ENCODE results near the gene SLC37A4.
A peak's percentile ranks its signal among the peaks of the same experiment; 100 is the strongest.
"Not testable (repeated sequence)": the region's sequence is repeated elsewhere in the genome, so short reads cannot be mapped to it uniquely, and the experiment has no call there.

Gene SLC37A4

GRCh38 chr11:119030329-119031047 is at the start of gene SLC37A4:
SLC37A4 (minus strand) TSS chr11:119030877.
- peak; percentile 95 to 99 for DNase-seq (ENCODE audit: low read depth in 2 of 2)

DNA sequence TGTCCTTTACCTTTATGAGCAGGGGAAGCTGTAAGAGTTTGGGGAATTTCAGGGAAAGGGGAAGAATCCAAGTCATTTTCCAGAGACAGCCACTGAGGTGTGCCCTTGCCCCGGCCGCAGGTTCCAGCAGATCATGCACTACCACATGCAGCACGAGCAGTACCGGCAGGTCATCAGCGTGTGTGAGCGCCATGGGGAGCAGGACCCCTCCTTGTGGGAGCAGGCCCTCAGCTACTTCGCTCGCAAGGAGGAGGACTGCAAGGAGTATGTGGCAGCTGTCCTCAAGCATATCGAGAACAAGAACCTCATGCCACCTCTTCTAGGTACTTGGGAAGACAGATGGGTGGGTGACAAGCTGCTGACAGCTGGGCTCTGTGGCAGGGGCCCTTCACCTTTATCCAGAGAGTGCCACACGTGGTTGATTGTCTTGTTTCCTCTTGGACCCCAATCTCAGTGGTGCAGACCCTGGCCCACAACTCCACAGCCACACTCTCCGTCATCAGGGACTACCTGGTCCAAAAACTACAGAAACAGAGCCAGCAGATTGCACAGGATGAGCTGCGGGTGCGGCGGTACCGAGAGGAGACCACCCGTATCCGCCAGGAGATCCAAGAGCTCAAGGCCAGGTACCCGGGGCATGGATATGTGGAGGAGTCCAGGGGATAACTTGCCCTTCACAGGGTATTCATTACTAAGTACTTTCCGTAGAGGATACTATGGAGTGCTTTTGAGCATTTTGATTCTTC is 48.2 kb upstream of the SLC37A4 start:
- no peak for DNase-seq (ENCODE audit: low read depth in 2 of 2)

DNA sequence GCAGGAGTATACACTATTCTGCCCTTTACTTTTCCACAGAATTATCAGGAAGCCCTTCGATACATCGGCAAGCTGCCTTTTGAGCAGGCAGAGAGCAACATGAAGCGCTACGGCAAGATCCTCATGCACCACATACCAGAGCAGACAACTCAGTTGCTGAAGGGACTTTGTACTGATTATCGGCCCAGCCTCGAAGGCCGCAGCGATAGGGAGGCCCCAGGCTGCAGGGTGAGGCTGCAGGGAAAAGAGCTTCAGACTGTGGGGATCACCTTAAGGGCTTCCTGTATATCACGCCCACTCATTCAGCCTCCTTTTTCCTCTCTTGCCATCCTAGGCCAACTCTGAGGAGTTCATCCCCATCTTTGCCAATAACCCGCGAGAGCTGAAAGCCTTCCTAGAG is 47.2 kb upstream of the SLC37A4 start:
- no peak for DNase-seq (ENCODE audit: low read depth in 2 of 2)

- DNase-seq (ENCODE audit: low read depth in 2 of 2) = peak; percentile 91 to 98
Measured at GRCh38 chr11:119067371-119068222, 36.9 kb upstream of the SLC37A4 start, which contains the start of gene VPS11. VPS11 (plus strand) TSS chr11:119067818; CDS start chr11:119067824, 6 bp downstream.

- no peak for DNase-seq (ENCODE audit: low read depth in 2 of 2)
Measured at GRCh38 chr11:119065369-119065768, 34.7 kb upstream of the SLC37A4 start.

GRCh38 chr11:119062779-119063178 is 32.1 kb upstream of the SLC37A4 start:
- DNase-seq (ENCODE audit: low read depth in 2 of 2) = no peak

DNA sequence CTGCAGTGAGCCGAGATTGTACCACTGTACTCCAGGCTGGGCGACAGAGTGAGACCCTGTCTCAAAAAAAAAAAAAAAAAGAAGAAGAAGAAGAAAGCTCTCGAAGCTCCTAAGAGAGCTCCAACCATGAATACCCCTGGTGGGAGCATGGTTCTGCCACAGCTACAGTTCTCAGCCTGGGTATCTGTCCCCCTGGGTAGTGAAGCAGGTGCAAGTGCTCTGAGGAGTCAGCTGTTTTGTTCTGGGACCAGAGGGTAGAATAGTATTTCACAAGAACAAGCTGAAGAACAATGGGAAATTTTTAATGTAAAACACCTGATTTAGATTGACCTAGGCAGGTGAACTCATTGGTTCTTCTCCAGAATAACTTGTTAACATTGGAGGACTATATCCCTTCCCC is 30.6 kb upstream of the SLC37A4 start:
- DNase-seq (ENCODE audit: low read depth in 2 of 2) = no peak

GRCh38 chr11:119059128-119059527 is 28.5 kb upstream of the SLC37A4 start:
- DNase-seq (ENCODE audit: low read depth in 2 of 2) = not testable (repeated sequence)

GRCh38 chr11:119057000-119057769 is 26.5 kb upstream of the SLC37A4 start, which contains the start of gene HYOU1:
HYOU1 (minus strand) TSS chr11:119057205; CDS start chr11:119056160, 1,045 bp downstream.
- peak; percentile 96 to 99 for DNase-seq (ENCODE audit: low read depth in 2 of 2)

DNA sequence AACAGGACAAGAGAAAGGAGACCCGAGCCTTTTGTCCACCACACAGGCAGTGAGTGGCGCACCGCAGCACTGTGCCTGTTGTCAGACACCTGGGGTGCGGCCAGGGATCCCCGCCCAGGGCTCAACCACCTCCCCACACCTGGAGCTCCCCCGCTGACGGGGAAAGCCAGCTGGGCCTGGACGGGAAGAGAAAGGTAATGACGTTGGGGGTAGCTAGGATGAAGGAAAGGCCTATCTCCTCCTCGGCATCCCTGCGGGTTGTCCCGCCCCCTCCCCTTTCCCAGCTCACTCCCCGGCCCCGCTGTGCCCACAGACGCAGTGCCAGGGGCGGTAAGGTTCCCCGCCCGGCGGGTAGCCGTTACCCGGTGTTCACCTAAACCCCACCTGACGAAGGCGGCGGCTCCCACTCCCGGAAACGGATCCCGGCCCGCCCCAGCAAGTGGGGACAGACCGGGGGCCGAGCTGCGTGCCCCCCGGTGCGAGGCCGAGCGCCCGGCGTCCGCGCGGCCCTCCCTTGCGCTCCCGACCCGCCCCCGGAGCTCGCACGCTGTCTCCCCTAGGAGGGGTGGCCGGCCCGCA is 25.8 kb upstream of the SLC37A4 start:
- DNase-seq (ENCODE audit: low read depth in 2 of 2) = peak in 1 of 2 experiments; percentile 32

- DNase-seq (ENCODE audit: low read depth in 2 of 2) = no peak
Measured at GRCh38 chr11:119055901-119056300, 25.2 kb upstream of the SLC37A4 start.

GRCh38 chr11:119054418-119054817 is 23.7 kb upstream of the SLC37A4 start:
- no peak for DNase-seq (ENCODE audit: low read depth in 2 of 2)

GRCh38 chr11:119052163-119052814 is 21.6 kb upstream of the SLC37A4 start:
- no peak for DNase-seq (ENCODE audit: low read depth in 2 of 2)

DNA sequence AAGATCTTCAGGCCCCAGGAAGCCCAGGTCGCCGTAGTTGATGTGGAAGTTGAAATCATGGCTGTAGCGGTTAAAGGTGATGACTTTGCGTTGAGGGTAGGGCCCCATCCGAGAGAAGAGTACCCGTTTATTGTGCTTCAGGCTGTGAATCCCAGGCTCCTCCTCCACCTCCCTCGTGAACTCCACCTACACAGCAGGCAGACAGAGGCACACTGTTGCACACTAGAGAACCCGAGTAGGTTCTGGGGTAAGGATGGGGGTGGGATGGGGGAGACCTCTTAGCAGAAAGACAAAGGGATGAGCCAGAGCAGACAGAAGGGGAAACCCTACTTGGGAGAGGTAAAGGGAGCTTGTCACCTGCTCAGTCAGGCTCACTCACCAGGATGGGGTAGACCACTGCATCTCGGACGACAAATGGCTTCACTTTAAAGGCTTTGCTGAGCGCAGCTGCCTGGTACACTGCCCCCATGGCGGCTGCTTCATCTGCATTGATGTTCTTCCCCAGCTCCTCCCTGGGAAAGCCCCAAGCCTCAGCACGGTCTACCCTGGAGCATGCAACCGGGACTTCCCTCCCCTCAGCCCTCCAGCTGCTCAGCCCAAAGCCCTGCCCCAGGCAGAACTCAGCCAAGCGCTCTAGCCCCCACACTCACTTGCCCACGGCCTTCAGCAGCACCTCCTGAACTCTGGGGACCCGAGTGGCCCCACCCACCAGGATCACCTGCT is 20.9 kb upstream of the SLC37A4 start:
- no peak for DNase-seq (ENCODE audit: low read depth in 2 of 2)

DNA sequence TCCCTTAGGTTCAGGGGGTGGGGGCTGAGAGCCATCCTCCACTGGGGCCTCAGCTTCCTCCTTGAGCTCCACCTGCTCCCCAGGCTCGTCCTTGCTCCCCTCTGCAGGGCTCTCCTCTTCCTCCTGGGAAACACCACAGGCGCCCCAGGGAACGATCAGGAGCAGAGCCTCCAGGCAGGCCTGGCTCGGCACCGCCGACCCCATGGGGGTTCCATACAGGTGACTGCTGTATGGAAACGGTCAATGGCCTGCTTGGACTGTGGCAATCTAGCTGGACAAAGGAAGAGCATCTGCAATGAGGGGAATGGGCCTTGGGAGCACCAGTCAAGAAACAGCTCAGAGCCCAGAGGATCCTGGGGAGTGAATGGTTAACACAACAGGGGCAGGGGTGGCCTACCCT is 18.4 kb upstream of the SLC37A4 start:
- no peak for DNase-seq (ENCODE audit: low read depth in 2 of 2)

GRCh38 chr11:119048644-119049043 is 18.0 kb upstream of the SLC37A4 start:
- DNase-seq (ENCODE audit: low read depth in 2 of 2) = no peak

- no peak for DNase-seq (ENCODE audit: low read depth in 2 of 2)
Measured at GRCh38 chr11:119047205-119047604, 16.5 kb upstream of the SLC37A4 start.

GRCh38 chr11:119046489-119046888 is 15.8 kb upstream of the SLC37A4 start:
- DNase-seq (ENCODE audit: low read depth in 2 of 2) = no peak

GRCh38 chr11:119044708-119045107 is 14.0 kb upstream of the SLC37A4 start:
- DNase-seq (ENCODE audit: low read depth in 2 of 2) = no peak

GRCh38 chr11:119042927-119043326 is 12.2 kb upstream of the SLC37A4 start:
- no peak for DNase-seq (ENCODE audit: low read depth in 2 of 2)

All from stimulated activated CD4-positive, alpha-beta T cell treated with anti-CD3 and anti-CD28 coated beads, Interleukin-12 subunit alpha, Interleukin-12 subunit beta, amount 100 ng/mL, for 24 hours (primary cell).